ENCODE results near the gene PNPLA6.

Gene PNPLA6

GRCh38 chr19:7535047-7535997 lies at the start of gene PNPLA6:
PNPLA6 (plus strand) TSS chr19:7535717; CDS start chr19:7535789, 72 bp downstream.
- peak; percentile 84 to 86 for DNase-seq

- no peak for DNase-seq
Measured at GRCh38 chr19:7486923-7487322, 48.6 kb upstream of the PNPLA6 start.

- peak; percentile 71 for DNase-seq
Measured at GRCh38 chr19:7488736-7489353, 46.7 kb upstream of the PNPLA6 start, which contains the start of gene PEX11G. PEX11G (minus strand) TSS chr19:7489035; CDS start chr19:7489010, 25 bp downstream.

DNA sequence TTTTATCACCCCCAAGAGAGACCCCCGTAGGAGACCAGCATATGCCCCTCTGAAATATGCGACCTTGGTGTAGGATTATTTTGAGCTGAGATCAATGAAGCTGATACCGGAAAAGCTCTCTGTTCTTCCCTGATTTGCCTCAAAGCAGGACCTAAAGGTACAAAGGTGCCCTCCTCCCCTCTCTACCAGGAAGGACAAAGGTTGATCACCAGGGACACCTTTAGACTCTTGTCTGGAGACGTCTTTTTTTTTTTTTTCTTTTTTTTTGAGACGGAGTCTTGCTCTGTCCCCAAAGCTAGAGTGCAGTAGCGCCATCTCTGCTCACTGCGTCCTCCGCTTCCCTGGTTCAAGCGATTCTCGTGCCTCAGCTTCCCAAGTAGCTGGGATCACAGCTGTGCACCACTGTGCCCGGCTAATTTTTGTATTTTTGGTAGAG lies 45.9 kb upstream of the PNPLA6 start:
- DNase-seq: no peak

DNA sequence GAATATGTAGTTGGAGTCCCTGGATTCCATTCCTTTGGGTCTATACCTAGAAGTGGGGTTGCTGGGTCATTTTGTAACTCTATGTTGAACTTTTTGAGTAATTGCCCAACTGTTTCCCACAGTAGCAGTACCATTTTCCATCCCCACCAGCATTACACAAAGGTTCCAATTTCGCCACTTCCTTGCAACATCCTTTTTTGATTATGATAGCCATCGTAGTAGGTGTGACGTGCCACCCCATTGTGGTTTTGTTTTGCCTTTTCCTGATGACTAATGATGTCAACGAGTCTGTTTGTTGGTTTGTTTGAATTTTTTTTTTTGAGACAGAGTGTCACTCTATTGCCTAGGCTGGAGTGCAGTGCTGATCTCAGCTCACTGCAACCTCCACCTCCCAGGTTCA lies 43.4 kb upstream of the PNPLA6 start:
- DNase-seq: peak; percentile 4 to 7

GRCh38 chr19:7492558-7492957 lies 43.0 kb upstream of the PNPLA6 start:
- DNase-seq: no peak

DNA sequence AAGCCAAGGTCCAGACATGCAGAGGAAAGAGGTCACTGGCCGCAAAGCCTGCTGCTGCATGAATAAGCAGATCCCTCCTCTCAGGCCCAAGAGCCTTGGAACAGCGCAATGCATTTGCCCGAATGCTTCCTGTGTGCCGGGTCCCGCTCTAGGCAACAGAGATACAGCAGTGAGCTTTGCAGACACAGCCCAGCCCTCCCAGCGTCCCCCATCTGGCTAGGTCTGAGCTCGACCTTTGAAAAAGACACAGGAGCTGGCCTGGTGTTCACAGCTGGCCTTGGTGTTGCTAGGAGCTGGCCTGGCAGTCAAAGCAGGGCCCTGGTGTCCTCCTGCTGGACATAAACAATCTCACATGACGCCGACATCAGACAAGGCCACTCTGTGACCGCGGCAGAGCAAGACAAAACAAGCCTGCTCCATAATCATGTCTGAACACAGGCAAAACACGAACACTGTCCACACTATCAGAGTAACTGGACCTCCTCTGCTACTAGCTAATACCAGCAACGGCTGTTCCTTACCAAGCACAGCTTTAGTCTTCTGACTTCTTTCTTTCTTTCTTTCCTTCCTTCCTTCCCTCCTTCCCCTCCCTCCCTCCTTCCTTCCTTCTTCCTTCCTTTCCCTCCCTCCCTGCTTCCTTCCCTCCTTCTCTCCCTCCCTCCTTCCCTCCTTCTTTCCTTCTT lies 41.0 kb upstream of the PNPLA6 start:
- DNase-seq: no peak

- DNase-seq: peak; percentile 39 to 56
Measured at GRCh38 chr19:7497292-7497691, 38.2 kb upstream of the PNPLA6 start.

DNA sequence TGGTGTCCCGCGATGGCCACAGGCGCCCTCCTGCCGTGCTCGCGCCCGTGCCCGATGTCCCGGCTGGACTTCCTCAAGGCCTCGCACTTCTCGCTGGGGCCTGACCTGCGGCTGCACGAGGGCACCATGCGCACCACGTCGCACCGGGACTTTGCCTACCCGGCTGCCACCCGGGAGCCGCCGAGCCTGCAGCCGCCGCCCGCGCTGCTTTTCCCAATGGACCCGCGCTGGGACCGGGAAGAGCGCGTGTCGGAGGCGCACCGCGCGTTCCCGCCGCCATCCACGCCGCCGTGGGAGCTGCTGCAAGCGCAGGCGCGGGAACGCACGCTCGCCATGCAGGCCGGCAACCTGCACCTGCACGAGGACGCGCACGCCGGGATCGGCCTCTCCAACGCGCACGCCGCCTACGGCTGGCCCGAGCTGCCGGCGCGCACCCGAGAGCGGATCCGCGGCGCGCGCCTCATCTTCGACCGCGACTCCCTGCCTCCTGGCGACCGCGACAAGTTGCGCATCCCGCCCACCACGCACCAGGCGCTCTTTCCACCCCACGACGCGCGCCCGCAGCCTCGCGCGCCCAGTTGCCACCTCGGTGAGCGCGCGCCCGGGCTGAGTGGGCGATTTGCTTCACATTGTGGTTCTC lies 34.6 kb upstream of the PNPLA6 start:
- DNase-seq: peak; percentile 46 to 51

- DNase-seq: no peak
Measured at GRCh38 chr19:7502552-7502951, 33.0 kb upstream of the PNPLA6 start.

DNA sequence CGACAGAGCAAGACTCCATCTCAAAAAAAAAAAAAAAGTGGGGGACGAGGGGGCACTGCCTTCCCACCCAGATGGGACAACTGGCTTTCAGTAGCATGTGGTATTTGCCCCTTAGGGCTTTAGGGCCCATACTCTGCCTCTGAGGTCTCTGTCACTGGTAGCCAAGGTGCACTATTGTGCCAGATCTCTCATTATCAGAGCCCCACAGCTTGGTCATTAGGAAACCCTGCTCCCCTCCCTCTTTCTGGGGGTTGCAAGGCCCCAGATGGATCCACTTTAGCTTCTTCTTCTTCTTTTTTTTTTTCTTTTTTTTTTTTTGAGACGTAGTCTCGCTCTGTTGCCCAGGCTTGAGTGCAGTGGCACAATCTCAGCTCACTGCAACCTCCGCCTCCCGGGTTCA lies 30.8 kb upstream of the PNPLA6 start:
- DNase-seq: no peak

GRCh38 chr19:7505288-7505681 lies 30.2 kb upstream of the PNPLA6 start:
- no peak for DNase-seq

GRCh38 chr19:7505682-7506384 lies 29.7 kb upstream of the PNPLA6 start:
- DNase-seq: peak in 1 of 2 experiments; percentile 5

DNA sequence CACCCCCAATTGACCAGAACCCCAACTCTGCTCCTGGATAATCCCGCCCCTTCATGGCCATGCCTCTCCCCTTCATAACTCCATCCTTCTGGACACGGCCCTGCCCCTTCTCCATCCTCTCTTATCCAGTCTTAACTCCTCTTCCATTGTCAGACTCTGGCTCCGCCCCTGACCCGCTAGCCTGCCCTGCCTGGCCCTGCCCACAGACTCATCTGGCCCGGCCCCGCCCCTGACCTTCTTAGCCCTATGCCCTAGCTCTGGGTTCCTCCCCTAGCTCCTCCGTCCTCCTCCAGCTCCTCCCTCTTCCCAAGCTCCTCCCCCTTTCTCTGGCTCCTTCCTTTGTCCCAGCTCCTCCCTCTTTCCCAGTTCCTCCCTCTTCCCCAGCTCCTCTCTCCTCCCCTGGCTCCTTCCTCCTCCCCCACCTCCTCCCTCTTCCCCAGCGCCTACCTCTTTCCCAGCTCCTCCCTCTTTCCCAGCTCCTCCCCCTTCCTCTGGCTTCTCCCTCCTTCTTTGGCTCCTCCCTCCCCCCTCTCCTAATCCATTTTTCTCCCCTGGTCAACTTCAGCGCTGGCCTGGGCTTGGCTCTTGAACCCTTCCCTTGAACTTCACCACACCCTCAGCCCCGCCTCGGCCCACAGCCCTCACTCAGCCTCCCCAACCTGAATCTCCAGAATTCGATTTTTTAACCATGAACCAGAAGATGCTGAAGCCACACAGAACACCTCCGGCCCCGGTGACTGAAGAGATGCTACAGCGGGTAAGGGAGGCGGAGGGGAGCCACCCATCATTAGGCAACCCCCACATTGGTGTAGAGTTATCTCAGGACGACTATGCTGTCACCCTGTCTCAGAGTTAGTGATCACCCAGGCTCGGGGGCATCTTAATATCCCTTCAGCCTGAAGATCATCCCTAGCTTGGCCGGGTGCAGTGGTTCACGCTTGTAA lies 28.9 kb upstream of the PNPLA6 start:
- DNase-seq: peak; percentile 77 to 84

GRCh38 chr19:7507884-7508283 lies 27.6 kb upstream of the PNPLA6 start:
- DNase-seq: no peak

DNA sequence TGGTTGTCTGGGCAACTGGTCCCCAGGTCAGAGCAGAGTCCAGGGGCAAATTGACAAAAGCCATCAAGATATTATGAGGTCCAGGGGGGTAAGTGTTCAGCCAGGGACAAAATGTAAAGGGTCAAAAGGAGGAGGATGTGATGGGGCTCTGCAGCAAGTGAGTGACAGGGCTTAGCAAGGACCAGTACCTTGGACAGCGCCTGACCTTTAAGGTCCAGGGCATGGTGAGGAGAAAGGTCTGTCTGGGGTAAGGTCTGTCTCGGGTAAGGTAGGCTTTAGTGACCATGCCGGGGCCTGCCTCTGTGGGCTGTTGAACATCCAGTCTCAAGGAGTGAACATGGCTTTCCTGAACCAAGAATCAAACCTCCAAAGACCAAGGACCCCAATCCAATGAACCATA lies 25.9 kb upstream of the PNPLA6 start:
- peak in 1 of 2 experiments; percentile 10 for DNase-seq

DNA sequence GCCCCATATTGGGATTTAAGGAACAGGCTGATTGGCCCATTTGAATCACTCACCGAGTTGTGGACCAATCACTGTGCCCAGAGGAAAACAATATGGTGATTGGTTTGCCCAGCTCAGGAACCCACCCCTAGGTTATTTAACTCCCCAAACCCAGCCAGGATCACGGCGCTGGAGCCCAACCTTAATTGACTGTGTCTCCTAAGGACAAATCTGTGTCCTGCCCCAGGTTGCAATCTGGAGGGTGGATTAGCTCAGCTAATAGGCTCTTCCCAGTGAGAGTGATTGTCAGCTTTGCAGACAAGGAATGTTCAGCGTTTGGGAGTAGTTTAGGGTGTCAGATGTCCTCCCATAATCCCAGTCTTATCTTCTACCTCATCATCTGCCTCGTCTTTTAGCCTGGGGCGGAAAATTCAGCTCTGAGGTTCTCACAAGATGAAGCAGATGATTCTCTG lies 23.1 kb upstream of the PNPLA6 start:
- DNase-seq: no peak

GRCh38 chr19:7513809-7514642 lies 21.5 kb upstream of the PNPLA6 start:
- DNase-seq: no peak

DNA sequence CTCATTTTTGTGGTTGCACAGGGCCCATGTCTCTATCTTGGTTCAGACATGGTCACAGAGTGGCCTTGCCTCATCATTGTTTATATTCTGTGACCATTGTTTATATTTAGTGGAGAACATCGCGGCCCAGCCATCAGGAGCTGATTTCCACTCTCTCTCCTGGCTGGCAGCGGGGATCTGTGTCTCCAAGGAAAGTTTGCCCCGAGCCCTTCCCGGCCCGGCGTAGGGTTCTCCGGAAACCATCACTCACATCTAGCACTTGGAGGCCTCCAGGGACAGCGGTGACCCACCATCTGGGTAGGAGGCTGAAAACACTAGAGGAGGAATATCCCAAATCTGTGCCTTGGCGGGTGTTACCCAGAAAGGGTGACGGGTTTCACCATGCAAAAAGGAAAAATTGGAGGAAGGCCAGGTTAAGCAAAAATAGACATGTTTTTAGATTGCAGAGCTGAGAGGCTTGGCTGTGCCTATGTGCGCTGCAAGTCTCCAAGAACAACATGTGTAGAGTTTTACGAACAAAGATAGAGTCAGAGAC lies 20.3 kb upstream of the PNPLA6 start:
- DNase-seq: no peak
